HL-60/S4 (cell line): ENCODE measurements around the gene LMNB1.
"Not testable (repeated sequence)": the region's sequence is repeated elsewhere in the genome, so short reads cannot be mapped to it uniquely, and the experiment has no call there.

Source experiments
- in situ Hi-C: fragments of 300-500 bp; cut with MboI; formaldehyde crosslinking; loops from 2 replicates; pipeline ENCODE4 v1.14.3; 2022; ENCODE audit warnings: low sequenced_read_pairs

LMNB1 gene

GRCh38 chr5:126776499-126777256 lies at the start of gene LMNB1:
Gene LMNB1 (plus strand): TSS chr5:126777136. CDS start chr5:126777509, 373 bp downstream.
- in situ Hi-C loops = no loop called here

GRCh38 chr5:126732716-126733115 lies 44.2 kb upstream of the LMNB1 start:
- in situ Hi-C loops = no loop called here

- in situ Hi-C loops = not testable (repeated sequence)
These were observed 42.4 kb upstream of the LMNB1 start for GRCh38 chr5:126734573-126734972.

DNA sequence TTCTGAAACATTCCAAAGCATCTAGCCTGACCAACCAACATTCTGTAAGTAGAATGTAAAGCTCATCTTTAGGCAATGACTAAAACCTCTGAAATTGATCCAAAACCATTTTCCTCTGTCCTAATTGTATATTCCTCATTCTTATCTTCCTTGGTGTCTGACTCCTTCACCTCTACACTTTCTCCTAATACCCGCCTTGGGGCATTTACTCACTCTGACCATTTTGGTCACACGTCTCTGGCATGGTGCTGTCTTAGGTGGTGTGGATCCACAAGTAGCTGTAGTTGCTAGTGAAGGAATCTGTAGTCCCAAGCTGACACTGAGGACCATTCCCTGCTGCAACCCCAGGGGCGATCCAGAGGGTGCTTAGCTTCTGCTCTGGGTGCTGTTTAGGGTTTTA lies 40.8 kb upstream of the LMNB1 start:
- in situ Hi-C loops = no loop called here

DNA sequence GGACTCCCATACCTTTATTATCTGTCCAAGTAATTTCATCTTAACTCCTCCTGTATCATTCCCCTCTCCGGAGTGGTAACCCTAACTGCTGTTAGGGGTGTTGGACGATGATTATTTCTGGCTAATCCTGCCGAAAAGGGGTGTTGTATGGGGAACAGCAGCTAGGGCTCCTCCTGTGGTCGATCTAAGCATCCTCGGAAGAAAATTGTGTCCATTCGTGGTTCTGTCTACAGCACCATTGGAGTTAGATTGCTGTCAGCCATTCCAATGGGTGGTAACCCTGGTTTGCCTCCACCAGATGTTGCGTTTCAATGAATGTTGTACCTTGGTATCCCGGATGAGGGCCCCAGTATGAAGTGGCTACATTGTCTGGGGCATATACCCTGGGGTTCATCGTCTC lies 35.6 kb upstream of the LMNB1 start:
- in situ Hi-C loops = no loop called here

DNA sequence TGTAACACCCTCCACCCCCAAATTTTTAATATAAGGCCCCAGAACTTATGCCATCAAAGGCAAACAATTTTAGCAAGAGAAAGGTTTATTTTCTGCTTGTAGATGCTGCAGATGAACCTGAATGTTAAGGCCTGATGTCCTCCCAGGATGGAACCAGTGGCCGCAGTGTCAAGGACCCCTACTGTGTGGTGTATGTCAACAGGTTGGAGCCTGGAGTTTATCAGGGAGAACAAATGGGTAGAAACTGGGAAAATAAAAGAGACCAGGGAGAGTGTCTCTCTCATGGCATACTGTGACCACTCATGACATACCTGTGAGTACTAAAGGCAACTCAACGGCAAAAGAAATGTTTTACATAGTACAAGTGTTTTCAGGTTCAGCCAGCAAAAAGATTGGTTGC lies 34.5 kb upstream of the LMNB1 start:
- in situ Hi-C loops = no loop called here

DNA sequence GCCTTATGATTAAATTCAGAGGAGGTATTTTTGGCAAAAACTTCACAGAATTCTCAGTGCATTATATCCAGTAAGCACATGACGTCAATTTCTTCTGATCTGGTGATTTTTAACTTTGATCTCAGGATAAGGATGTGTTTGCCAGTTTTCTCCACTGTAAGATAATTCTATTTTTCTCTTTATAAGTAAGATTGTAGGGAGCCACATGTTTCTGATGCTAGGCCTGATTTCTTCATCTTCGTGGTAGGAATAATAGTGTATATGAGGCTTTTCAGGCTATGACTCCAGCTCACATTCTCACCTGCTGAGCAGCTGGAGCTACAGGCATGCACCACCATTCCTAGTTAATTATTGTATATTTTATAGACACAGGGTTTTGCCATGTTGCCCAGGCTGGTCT lies 32.1 kb upstream of the LMNB1 start:
- in situ Hi-C loops = no loop called here

DNA sequence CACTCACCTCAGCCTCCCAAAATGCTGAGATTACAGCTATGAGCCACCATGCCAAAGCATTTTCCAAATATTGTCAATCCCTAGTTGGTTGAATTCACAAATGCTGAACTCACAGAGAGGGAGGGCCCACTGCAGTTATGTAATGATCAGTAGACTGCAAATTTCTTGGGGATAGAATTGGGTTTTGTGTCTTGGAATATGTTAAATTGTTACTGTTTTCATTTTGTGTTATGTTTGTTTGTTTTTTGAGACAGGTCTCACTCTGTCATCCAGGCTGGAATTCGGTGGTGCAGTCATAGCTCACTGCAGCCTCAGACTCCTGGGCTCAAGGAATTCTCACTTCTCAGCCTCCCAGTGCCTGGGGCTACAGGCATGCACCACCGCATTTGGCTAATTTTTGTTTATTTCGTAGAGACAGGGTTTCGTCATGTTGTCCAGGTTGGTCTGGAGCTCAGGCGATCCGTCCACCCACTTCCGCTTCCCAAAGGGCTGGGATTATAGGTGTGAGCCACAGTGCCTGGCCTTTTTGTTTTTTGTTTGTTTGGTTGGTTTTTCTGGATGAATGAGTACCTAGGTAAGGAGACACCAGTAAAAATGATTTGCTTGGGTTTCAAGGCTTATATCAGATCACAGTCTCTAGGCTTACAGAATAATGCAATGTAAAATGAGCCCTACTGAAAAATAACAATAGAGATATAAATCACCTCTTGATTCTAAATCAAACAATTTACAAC lies 31.5 kb upstream of the LMNB1 start:
- in situ Hi-C loops = no loop called here

GRCh38 chr5:126746290-126746689 lies 30.6 kb upstream of the LMNB1 start:
- in situ Hi-C loops = no loop called here

GRCh38 chr5:126752081-126752785 lies 24.7 kb upstream of the LMNB1 start:
- in situ Hi-C loops = no loop called here

- in situ Hi-C loops = no loop called here
These were observed 23.7 kb upstream of the LMNB1 start for GRCh38 chr5:126753227-126753626.

- in situ Hi-C loops = no loop called here
These were observed 22.3 kb upstream of the LMNB1 start for GRCh38 chr5:126754609-126755008.

GRCh38 chr5:126755593-126755992 lies 21.3 kb upstream of the LMNB1 start:
- in situ Hi-C loops = no loop called here

DNA sequence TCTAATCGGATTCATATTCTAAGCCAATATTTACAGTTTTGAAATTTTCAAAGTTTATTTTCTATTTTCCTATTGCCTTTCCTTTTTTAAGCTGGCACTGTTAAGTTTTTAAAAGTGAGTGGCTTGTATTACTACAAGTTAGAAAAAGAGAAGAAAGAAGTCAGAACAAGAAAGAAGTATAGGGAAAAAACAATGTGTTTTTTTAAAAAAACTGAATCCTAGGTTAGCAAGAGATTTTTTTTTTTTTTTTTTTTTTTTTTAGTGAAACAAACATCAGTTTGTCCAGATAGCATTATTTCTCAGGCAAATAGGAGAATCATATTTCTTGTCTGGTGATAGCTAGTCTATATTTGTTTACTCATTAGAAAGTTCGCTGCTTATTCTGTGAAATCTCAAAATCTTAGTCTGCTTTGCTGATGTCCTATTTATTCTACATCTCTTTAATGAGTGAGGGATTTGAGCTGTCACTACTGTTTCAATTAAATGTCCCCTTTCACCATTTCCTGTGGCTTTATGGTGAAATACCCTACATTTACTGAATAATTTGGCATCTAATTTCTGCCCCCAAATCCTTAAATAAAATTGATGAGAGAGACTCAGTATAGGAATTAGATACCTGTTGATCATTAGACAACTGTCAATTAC lies 19.1 kb upstream of the LMNB1 start:
- in situ Hi-C loops = no loop called here

DNA sequence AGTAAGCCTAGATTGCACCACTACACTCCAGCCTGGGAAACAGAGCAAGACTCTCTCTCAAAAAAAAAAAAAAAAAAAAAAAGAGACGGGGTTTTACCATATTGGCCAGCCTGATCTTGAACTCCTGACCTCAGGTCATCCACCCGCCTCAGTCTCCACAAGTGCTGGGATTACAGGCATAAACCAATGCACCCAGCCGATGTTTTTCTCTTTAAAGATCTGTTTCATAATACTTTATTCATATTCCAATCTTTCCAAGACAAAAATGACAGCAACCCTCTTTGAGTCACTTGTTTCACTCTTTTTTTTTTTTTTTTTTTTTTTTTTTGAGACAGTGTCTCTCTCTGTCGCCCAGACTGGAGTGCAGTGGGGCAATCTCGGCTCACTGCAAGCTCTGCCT lies 13.6 kb upstream of the LMNB1 start:
- in situ Hi-C loops = no loop called here

DNA sequence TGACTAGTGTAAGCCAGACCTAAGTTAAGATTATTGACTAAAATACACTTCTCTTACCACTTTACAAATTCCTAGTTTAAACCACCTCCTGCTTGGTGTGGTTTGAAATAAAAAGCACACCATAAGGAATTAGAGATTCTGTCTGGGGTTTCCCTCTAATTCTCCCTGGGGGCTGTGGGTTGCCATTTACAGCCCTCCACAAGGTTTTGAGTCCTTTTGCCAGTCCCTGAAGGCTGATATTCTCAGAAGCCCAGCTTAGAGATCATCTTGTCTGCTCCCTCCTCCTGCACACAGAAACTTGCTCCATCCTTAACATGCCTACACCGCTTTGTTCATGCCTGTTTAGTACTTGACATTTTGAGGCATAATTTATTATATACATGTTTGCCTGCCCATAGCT lies 7.2 kb upstream of the LMNB1 start:
- in situ Hi-C loops = no loop called here

DNA sequence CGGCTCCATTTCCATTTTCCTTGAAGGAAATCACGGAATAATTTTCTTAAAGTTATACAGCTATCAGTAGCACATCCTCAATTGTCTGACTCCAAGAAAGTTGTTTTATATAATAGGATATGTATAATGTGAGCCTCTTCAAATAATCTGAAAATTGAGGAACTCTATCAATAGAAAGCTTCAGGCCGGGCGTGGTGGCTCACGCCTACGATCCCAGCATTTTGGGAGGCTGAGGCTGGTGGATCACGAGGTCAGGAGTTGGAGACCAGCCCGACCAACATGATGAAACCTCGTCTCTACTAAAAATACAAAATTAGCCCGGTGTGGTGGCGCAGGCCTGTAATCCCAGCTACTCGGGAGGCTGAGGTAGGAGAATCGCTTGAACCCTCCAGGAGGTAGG lies 3.4 kb upstream of the LMNB1 start:
- in situ Hi-C loops = not testable (repeated sequence)

DNA sequence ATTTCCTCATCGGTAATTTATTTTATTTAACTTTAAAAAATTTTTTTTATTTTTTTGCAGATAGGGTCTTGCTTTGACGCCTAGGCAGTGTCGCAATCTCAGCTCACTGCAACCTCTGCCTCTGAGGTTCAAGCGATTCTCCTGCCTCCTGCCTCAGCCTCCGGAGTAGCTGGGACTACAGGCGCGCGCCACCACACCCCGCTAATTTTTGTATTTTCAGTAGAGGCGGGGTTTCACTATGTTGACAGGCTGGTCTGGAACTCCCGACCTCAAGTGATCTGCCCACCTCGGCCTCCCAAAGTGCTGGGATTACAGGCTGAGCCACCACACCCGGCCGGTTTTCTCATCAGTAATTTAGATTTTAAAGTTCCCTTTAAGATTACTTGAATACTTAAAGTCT lies 2.3 kb upstream of the LMNB1 start:
- in situ Hi-C loops = not testable (repeated sequence)

- in situ Hi-C loops = no loop called here
These were observed 480 bp downstream of the LMNB1 start for GRCh38 chr5:126777257-126777974.

- in situ Hi-C loops = no loop called here
These were observed 1.2 kb downstream of the LMNB1 start for GRCh38 chr5:126777975-126778674.
